Inferior parietal cortex (tissue), 1 donor: ENCODE data around the gene STRIT1.
"Not testable (repeated sequence)": the region's sequence is repeated elsewhere in the genome, so short reads cannot be mapped to it uniquely, and the experiment has no call there.

Source experiments
- DNase-seq: peaks from one replicate; pipeline ENCODE4 v3.0.0-alpha.2; 2016; ENCODE audit errors: extremely low spot score

Gene STRIT1

GRCh38 chr3:155313300-155313699 is 19.8 kb upstream of the STRIT1 start:
- no peak for DNase-seq

- no peak for DNase-seq
These were observed 19.3 kb upstream of the STRIT1 start for GRCh38 chr3:155312781-155313180.

DNA sequence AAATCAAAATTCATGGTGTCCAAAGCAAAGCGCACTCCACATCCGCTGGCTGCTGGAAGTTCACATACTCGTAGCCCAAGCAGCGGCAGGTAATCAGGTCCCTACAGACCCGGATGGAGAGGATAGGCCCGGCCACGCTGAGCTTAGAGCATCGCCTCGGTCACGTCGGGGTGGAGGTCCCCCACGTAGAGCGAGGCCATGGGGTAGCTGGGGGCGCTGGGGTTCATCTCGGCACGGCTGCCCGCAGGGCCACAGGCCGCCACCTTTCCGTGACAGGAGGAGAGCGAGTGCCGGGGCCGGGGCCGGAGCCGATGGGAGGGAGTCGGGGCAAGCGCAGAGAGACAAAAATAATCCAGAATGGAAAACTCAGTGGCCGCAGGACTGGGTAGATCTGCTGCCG is 16.1 kb upstream of the STRIT1 start:
- DNase-seq, result no peak

- DNase-seq, result no peak
These were observed 15.3 kb upstream of the STRIT1 start for GRCh38 chr3:155308831-155309230.

DNA sequence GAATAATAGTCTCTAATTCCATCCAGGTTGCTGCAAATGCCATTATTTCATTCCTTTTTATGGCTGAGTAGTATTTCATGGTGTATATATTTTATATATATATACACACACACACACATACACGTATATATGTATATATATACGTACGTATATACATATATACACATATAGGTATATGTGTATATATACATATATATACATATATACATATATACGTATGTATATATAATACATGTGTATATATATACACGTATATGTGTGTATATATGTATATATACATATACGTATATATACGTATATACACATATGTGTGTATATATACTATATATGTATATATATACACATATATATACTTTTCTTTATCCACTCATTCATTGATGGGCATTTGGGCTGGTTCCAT is 13.7 kb upstream of the STRIT1 start:
- no peak for DNase-seq

DNA sequence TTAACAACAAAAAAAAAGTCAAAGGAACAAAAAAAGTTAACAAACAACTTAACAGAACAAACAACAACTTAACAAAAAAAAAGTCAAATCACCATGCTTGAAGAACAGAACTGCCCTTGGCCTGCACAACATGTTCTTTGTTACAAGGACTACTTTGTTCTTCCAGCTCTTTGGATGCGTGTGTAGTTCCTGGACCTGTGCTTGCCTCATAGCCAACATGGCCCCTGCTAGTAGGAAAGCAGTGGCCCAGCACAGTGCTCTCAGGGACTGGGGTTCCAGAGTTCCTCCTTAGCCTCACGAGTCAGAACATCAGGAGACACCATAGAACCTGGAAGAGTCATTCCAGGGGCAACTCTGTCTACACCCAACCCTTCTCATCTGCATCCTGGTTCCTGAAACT is 10.9 kb upstream of the STRIT1 start:
- no peak for DNase-seq

DNA sequence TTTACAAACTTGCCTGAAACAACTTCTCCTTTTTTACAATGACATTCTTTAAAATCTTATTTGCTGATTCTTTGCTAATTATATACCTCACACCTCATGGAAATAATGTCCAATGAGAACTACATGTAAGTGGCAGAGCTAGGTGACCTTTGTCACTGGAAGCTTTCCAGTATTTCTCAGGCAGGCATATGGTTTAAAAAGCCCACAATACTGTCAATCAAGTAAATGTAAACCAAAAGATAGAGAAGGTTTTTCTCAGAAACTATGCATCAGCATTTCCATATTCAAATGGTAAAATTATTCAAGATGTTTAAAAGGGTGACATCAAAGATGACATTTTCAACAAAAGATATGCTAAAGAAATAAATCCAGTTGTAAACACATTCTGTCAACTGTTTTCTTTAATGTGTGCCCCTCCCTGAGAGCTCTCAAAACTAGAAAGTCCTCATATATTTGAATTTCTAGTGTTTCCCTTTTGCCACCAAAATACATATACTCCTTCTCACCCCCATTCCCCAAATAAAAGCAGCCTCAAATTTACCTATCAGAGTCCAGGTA is 10.1 kb upstream of the STRIT1 start:
- DNase-seq, result no peak

GRCh38 chr3:155302891-155303290 is 9.4 kb upstream of the STRIT1 start:
- no peak for DNase-seq

GRCh38 chr3:155302481-155302880 is 9.0 kb upstream of the STRIT1 start:
- DNase-seq, result no peak

GRCh38 chr3:155297100-155297499 is 3.6 kb upstream of the STRIT1 start:
- no peak for DNase-seq

GRCh38 chr3:155296413-155296812 is 2.9 kb upstream of the STRIT1 start:
- DNase-seq, result no peak

DNA sequence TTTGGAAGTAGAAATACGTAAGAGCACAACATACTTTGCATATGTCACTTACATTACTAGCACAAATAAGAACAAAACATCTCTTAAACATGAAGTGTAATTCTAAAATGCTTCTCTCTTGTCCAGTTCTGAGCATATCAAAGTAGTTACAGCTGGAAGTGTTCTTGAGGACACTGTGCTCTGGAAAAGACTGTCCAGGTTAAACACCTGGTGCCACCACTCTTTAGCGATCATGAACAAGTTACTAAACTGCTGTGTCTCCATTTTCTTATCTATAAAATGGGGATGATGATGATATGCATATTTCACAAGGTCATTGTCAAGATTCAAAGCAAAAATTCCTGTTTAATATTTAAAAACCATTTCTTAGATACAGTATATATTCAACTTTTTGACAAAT is 790 bp downstream of the STRIT1 start:
- no peak for DNase-seq

GRCh38 chr3:155292133-155292532 is 1.4 kb downstream of the STRIT1 start:
- DNase-seq, result no peak

GRCh38 chr3:155286736-155287135 is 6.7 kb downstream of the STRIT1 start:
- DNase-seq, result no peak

DNA sequence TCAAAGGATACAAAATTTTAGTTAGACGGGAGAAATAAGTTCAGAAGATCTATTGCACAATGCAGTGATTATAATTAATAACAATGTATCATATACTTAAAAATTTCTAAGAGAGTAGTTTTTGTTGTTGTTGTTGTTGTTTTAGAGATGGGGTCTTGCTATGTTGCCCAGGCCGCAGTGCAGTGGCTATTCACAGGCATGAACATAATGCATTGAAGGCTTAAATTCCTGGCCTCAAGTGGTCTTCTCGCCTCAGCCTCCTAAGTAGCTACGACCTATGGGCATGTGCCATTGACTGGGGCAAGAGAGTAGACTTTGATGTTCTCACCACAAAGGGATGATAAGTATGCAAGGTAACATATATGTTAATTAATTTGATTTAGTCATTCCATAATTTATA is 7.5 kb downstream of the STRIT1 start:
- no peak for DNase-seq

- no peak for DNase-seq
These were observed 10.1 kb downstream of the STRIT1 start for GRCh38 chr3:155283092-155284056.

DNA sequence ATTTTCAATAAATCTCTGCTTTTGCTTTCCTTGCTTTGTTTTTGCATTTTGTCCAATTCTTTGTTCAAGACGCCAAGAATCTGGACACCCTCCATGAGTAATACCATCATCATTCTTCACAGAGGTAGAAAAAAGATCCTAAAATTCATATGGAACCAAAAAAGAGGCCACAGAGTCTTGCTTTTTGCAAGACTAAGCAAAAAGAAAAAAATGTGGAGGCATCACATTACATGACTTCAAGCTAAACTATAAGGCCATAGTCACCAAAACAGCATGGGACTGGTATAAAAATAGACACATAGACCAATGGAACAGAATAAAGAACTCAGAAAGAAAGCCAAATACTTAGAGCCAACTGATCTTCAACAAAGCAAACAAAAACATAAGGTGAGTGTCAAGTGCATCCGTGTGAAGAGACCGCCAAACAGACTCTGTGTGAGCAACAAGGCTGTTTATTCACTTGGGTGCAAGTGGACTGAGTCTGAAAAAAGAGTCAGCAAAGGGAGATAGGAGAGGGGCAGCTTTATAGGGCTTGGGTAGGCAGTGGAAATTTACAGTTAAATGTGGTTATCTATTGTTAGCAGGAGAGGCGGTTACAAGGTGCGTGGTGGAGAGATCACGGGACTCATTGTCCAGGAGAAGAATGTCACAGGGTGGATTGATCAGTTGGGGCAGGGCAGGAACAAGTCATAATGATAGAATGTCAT is 10.9 kb downstream of the STRIT1 start:
- DNase-seq, result peak; percentile 20

DNA sequence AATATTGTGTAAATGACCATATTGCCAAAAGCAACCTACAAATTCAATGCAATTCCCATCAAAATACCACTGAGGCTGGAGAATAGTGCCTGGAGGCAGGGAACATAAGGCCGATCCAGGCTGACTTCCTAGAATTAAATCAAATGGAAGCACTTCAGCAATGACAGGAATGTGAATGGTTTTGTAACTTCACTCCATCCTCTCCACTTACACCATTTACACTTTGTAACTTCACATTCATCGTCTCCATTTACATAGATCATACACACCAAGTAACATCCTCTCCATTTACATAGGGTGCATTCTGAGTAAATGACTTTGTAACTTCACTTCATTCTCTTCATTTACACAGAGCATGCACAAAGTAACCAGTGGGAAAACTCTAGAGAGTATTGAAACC is 11.6 kb downstream of the STRIT1 start:
- no peak for DNase-seq

DNA sequence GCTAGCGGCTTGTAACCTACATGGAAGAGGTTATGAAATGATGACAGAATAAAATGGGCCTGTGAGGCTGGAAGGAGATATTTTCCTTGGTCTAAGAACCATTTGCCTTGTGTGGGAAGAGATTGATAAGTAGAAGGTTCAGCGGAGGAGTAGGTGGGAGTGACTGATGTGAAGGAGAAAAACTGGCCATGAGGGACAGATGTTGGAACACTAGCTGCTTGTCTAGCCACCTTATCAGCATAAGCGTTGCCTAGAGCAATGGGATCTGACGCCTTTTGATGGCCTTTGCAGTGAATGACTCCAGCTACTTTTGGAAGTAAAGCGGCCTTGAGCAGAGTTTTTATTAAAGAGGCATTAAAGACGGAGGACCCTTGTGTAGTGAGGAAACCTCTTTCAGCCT is 17.4 kb downstream of the STRIT1 start:
- not testable (repeated sequence) for DNase-seq

GRCh38 chr3:155275159-155275754 is 18.2 kb downstream of the STRIT1 start:
- DNase-seq, result not testable (repeated sequence)

GRCh38 chr3:155274435-155274834 is 19.0 kb downstream of the STRIT1 start:
- not testable (repeated sequence) for DNase-seq

- no peak for DNase-seq
These were observed 22.2 kb downstream of the STRIT1 start for GRCh38 chr3:155271343-155271613.
